HG03378 (cell line): ENCODE data around the gene DENND2C.
"Not testable (repeated sequence)": the region's sequence is repeated elsewhere in the genome, so short reads cannot be mapped to it uniquely, and the experiment has no call there.

Experiments
- ATAC-seq: cut with Tn5 transposase; IDR thresholded peaks from one replicate; pipeline ENCODE4 v1.9.1; 2021; ENCODE audit warnings: mild to moderate bottlenecking, moderate library complexity; ENCODE audit not compliant: unreplicated experiment

Gene DENND2C

GRCh38 chr1:114609826-114610225 lies 60.0 kb downstream of the DENND2C start:
- ATAC-seq: no peak

GRCh38 chr1:114609026-114609425 lies 60.8 kb downstream of the DENND2C start:
- ATAC-seq: no peak

- ATAC-seq: no peak
Measured at GRCh38 chr1:114607223-114607622, 62.6 kb downstream of the DENND2C start.

- no peak for ATAC-seq
Measured at GRCh38 chr1:114597949-114598348, 71.9 kb downstream of the DENND2C start.

GRCh38 chr1:114595602-114596001 lies 74.2 kb downstream of the DENND2C start:
- ATAC-seq: no peak

- no peak for ATAC-seq
Measured at GRCh38 chr1:114594046-114594445, 75.8 kb downstream of the DENND2C start.

GRCh38 chr1:114589122-114589521 lies 80.7 kb downstream of the DENND2C start:
- ATAC-seq: no peak

- no peak for ATAC-seq
Measured at GRCh38 chr1:114588196-114588689, 81.6 kb downstream of the DENND2C start.

GRCh38 chr1:114587203-114587991 lies 82.5 kb downstream of the DENND2C start:
- ATAC-seq: no peak

- no peak for ATAC-seq
Measured at GRCh38 chr1:114586513-114587047, 83.3 kb downstream of the DENND2C start.

- ATAC-seq: no peak
Measured at GRCh38 chr1:114585231-114585630, 84.6 kb downstream of the DENND2C start.

- peak; percentile 99 for ATAC-seq
Measured at GRCh38 chr1:114581335-114582287, 88.2 kb downstream of the DENND2C start, which contains the start of gene BCAS2. Gene BCAS2, minus strand, starts transcription at chr1:114581615. Its CDS starts 24 bp downstream, at chr1:114581591.

- ATAC-seq: no peak
Measured at GRCh38 chr1:114574365-114574764, 95.5 kb downstream of the DENND2C start.

GRCh38 chr1:114564141-114564540 lies 105.7 kb downstream of the DENND2C start:
- no peak for ATAC-seq

GRCh38 chr1:114562978-114563510 lies 106.8 kb downstream of the DENND2C start:
- not testable (repeated sequence) for ATAC-seq

- no peak for ATAC-seq
Measured at GRCh38 chr1:114561333-114561732, 108.5 kb downstream of the DENND2C start.

- ATAC-seq: no peak
Measured at GRCh38 chr1:114559356-114559755, 110.5 kb downstream of the DENND2C start.

GRCh38 chr1:114558544-114558943 lies 111.3 kb downstream of the DENND2C start:
- ATAC-seq: no peak

- ATAC-seq: no peak
Measured at GRCh38 chr1:114554577-114554976, 115.3 kb downstream of the DENND2C start.

GRCh38 chr1:114552106-114552639 lies 117.7 kb downstream of the DENND2C start:
- ATAC-seq: no peak

- no peak for ATAC-seq
Measured at GRCh38 chr1:114551400-114551799, 118.4 kb downstream of the DENND2C start.
